HepG2 (cell line): ENCODE results near the gene OGFR. TPM values are rescaled to one million over a fixed set of nuclear protein-coding genes. Genes with fewer than 3 reads are reported as not detected.
A peak's percentile ranks its signal among the peaks of the same experiment; 100 is the strongest.

ENCODE experiments used
- EED ChIP-seq: sonication (generic); formaldehyde crosslinking; IDR thresholded peaks from 2 replicates; pipeline ENCODE4 v1.5.0; 2020; ENCODE audit warnings: mild to moderate bottlenecking, missing genetic modification reagents
- GABPA ChIP-seq, 2 experiments: IDR thresholded peaks; 2 replicates each; pipeline ENCODE4 v1.6.1; 2011 to 2016; ENCODE audit warnings: low read depth in 2 of 2, low read length in 1 of 2, missing biosample characterization in 1 of 2, missing genetic modification characterization in 1 of 2
- GZF1 ChIP-seq: sonication (generic); formaldehyde crosslinking; IDR thresholded peaks from 2 replicates; pipeline ENCODE4 v1.5.1; 2020; ENCODE audit warnings: mild to moderate bottlenecking, missing genetic modification reagents
- KLF15 ChIP-seq: sonication (generic); formaldehyde crosslinking; IDR thresholded peaks from 2 replicates; pipeline ENCODE4 v1.8.1; 2023; ENCODE audit warnings: borderline replicate concordance, mild to moderate bottlenecking, inconsistent platforms, missing genetic modification reagents, mixed read lengths
- UBTF ChIP-seq: sonication (generic); formaldehyde crosslinking; IDR thresholded peaks from 2 replicates; pipeline ENCODE4 v1.4.0; 2020; ENCODE audit warnings: mild to moderate bottlenecking, missing genetic modification reagents
- ZBTB21 ChIP-seq: sonication (generic); formaldehyde crosslinking; IDR thresholded peaks from 2 replicates; pipeline ENCODE4 v1.4.0; 2020; ENCODE audit warnings: missing genetic modification reagents
- ZFP62 ChIP-seq: sonication (generic); formaldehyde crosslinking; IDR thresholded peaks from 2 replicates; pipeline ENCODE4 v1.4.0; 2020; ENCODE audit warnings: missing genetic modification reagents
- ZKSCAN5 ChIP-seq: sonication (generic); formaldehyde crosslinking; IDR thresholded peaks from 2 replicates; pipeline ENCODE4 v1.5.1; 2020; ENCODE audit warnings: mild to moderate bottlenecking, missing genetic modification reagents
- ZNF207 ChIP-seq: fragments of 450-650 bp; IDR thresholded peaks from 2 replicates; pipeline ENCODE4 v1.6.1; 2016; ENCODE audit warnings: antibody characterized with exemption, borderline replicate concordance
- ZNF264 ChIP-seq: sonication (generic); formaldehyde crosslinking; IDR thresholded peaks from 2 replicates; pipeline ENCODE4 v1.4.0; 2020; ENCODE audit warnings: missing genetic modification reagents
- ZNF337 ChIP-seq: sonication (generic); formaldehyde crosslinking; IDR thresholded peaks from 2 replicates; pipeline ENCODE4 v1.5.1; 2020; ENCODE audit warnings: missing genetic modification reagents, low read depth, mild to moderate bottlenecking, borderline replicate concordance
- ZNF33A ChIP-seq: sonication (generic); formaldehyde crosslinking; IDR thresholded peaks from 2 replicates; pipeline ENCODE4 v1.5.1; 2020; ENCODE audit warnings: missing genetic modification reagents, mild to moderate bottlenecking, moderate library complexity, borderline replicate concordance
- ZNF441 ChIP-seq: sonication (generic); formaldehyde crosslinking; IDR thresholded peaks from 2 replicates; pipeline ENCODE4 v1.7.0; 2021; ENCODE audit warnings: missing genetic modification reagents, borderline replicate concordance
- ZNF557 ChIP-seq: sonication (generic); formaldehyde crosslinking; IDR thresholded peaks from 2 replicates; pipeline ENCODE4 v1.4.0; 2020; ENCODE audit warnings: missing genetic modification reagents
- ZNF580 ChIP-seq: IDR thresholded peaks from 2 replicates; pipeline ENCODE4 v1.6.1; 2016; ENCODE audit warnings: low read depth, borderline replicate concordance
- ZNF660 ChIP-seq: sonication (generic); formaldehyde crosslinking; IDR thresholded peaks from 2 replicates; pipeline ENCODE4 v1.5.1; 2020; ENCODE audit warnings: mild to moderate bottlenecking, low read depth, missing genetic modification reagents, borderline replicate concordance
- ZNF850 ChIP-seq: sonication (generic); formaldehyde crosslinking; conservative IDR thresholded peaks from 2 replicates; pipeline ENCODE4 v1.9.0; 2021; ENCODE audit warnings: mild to moderate bottlenecking, missing genetic modification reagents
- polyA plus RNA-seq, 8 experiments: library from polyadenylated mRNA; depleted of rRNA in 3 of 8; stranded (reverse) in 7 of 8; unstranded in 1 of 8; fragments of >200 nt; fragmentation: Illumina TruSeq in 4 of 8; extraction: Trizol in 4 of 8; gene quantifications; 2 replicates each; pipeline versions ENCODE4 v1.2.1 to v1.2.3, GENCODE V29; 2011 to 2016; ENCODE audit warnings: low read depth in 4 of 8, missing spikeins in 1 of 8, mixed read lengths in 1 of 8; ENCODE audit not compliant: insufficient read depth in 1 of 8
- total RNA-seq, 5 experiments: library from RNA; depleted of rRNA; stranded (reverse); fragments of >200 nt; fragmentation: Illumina TruSeq; extraction: Trizol; gene quantifications; 2 replicates each; pipeline ENCODE4 v1.2.3, GENCODE V29; 2016; ENCODE audit warnings: low read depth in 1 of 5
- TF ChIP-seq, protein P1 (sequence below): sonication (generic); formaldehyde crosslinking; IDR thresholded peaks from 2 replicates; pipeline ENCODE4 v1.4.0; 2020; ENCODE audit warnings: mild to moderate bottlenecking, missing genetic modification reagents
- TF ChIP-seq, protein P2 (sequence below): sonication (generic); formaldehyde crosslinking; IDR thresholded peaks from 2 replicates; pipeline ENCODE4 v1.5.0; 2020; ENCODE audit warnings: missing genetic modification reagents, mild to moderate bottlenecking, borderline replicate concordance
- TF ChIP-seq, protein P3 (sequence below): sonication (generic); formaldehyde crosslinking; IDR thresholded peaks from 2 replicates; pipeline ENCODE4 v1.4.0; 2020; ENCODE audit warnings: missing genetic modification reagents, borderline replicate concordance

OGFR gene
- total and polyA plus RNA-seq, 2 of the 13 experiments (the other 11 are each of a cell fraction or from before 2014, with no cell fraction given), result 47.7 to 81.8 TPM

GRCh38 chr20:62822788-62823651 is 18.4 kb downstream of the OGFR start (continued):
- TF ChIP-seq ZNF33A (CRISPR knock-in tag) (0 out of 2 replicates have a peak, but pooled peaks have one; percentile 90), ZNF337 (CRISPR knock-in tag) (peak; percentile 37; the same call in 1 of the 2 replicates), ZNF557 (CRISPR knock-in tag) (no peak), EED (CRISPR knock-in tag) (peak; percentile 70; the same call in 1 of the 2 replicates), ZBTB21 (CRISPR knock-in tag) (peak; percentile 87; the same call in 1 of the 2 replicates), ZNF580 (CRISPR knock-in tag) (peak; percentile 97), ZKSCAN5 (CRISPR knock-in tag) (no peak), ZFP62 (CRISPR knock-in tag) (0 out of 2 replicates have a peak, but pooled peaks have one; percentile 35), GZF1 (CRISPR knock-in tag) (0 out of 2 replicates have a peak, but pooled peaks have one; percentile 57), ZNF441 (CRISPR knock-in tag) (no peak), UBTF (CRISPR knock-in tag) (peak; percentile 37; the same call in 1 of the 2 replicates), ZNF207 (no peak), GABPA (IDR thresholded peaks at IDR 0.05; ENCODE audit: low read depth, low read length) (no peak), GABPA (CRISPR knock-in tag; IDR thresholded peaks at IDR 0.05; ENCODE audit: low read depth) (no peak), ZNF660 (CRISPR knock-in tag) (no peak), ZNF264 (CRISPR knock-in tag) (peak; percentile 77; the same call in 1 of the 2 replicates), KLF15 (CRISPR knock-in tag) (no peak), ZNF850 (CRISPR knock-in tag) (no peak)
- TF ChIP-seq, protein P1, sequence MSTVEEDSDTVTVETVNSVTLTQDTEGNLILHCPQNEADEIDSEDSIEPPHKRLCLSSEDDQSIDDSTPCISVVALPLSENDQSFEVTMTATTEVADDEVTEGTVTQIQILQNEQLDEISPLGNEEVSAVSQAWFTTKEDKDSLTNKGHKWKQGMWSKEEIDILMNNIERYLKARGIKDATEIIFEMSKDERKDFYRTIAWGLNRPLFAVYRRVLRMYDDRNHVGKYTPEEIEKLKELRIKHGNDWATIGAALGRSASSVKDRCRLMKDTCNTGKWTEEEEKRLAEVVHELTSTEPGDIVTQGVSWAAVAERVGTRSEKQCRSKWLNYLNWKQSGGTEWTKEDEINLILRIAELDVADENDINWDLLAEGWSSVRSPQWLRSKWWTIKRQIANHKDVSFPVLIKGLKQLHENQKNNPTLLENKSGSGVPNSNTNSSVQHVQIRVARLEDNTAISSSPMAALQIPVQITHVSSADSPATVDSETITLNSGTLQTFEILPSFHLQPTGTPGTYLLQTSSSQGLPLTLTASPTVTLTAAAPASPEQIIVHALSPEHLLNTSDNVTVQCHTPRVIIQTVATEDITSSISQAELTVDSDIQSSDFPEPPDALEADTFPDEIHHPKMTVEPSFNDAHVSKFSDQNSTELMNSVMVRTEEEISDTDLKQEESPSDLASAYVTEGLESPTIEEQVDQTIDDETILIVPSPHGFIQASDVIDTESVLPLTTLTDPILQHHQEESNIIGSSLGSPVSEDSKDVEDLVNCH (CRISPR knock-in tag), result no peak
- TF ChIP-seq, protein P2, sequence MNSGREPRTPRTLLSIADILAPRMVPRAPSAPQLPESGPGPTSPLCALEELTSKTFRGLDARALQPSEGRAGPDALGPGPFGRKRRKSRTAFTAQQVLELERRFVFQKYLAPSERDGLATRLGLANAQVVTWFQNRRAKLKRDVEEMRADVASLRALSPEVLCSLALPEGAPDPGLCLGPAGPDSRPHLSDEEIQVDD (CRISPR knock-in tag), result no peak
- TF ChIP-seq, protein P3, sequence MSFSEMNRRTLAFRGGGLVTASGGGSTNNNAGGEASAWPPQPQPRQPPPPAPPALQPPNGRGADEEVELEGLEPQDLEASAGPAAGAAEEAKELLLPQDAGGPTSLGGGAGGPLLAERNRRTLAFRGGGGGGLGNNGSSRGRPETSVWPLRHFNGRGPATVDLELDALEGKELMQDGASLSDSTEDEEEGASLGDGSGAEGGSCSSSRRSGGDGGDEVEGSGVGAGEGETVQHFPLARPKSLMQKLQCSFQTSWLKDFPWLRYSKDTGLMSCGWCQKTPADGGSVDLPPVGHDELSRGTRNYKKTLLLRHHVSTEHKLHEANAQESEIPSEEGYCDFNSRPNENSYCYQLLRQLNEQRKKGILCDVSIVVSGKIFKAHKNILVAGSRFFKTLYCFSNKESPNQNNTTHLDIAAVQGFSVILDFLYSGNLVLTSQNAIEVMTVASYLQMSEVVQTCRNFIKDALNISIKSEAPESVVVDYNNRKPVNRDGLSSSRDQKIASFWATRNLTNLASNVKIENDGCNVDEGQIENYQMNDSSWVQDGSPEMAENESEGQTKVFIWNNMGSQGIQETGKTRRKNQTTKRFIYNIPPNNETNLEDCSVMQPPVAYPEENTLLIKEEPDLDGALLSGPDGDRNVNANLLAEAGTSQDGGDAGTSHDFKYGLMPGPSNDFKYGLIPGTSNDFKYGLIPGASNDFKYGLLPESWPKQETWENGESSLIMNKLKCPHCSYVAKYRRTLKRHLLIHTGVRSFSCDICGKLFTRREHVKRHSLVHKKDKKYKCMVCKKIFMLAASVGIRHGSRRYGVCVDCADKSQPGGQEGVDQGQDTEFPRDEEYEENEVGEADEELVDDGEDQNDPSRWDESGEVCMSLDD (CRISPR knock-in tag), result no peak; the same call in 1 of the 2 replicates
